Mucosa of descending colon (tissue), 3 donors: ENCODE results near the gene SETD1B. TPM values are rescaled to one million over a fixed set of nuclear protein-coding genes. Genes with fewer than 3 reads are reported as not detected.

Experiments used
- ATAC-seq: fragments of 200-7000 bp; cut with Tn5 transposase; one replicate; pipeline ENCODE4 v1.9.1; 2020; ENCODE audit warnings: mild to moderate bottlenecking, moderate library complexity
- DNase-seq, 3 donors: peaks; one replicate each; pipeline ENCODE4 v3.0.0-alpha.2; 2020
- H3K36me3 ChIP-seq: fragments of 200-600 bp; one replicate; pipeline ENCODE4 v1.8.0; 2021; ENCODE audit warnings: low read depth, mild to moderate bottlenecking
- H3K4me1 ChIP-seq: fragments of 200-600 bp; one replicate; pipeline ENCODE4 v1.8.0; 2021; ENCODE audit warnings: low read depth, mild to moderate bottlenecking
- H3K4me3 ChIP-seq: fragments of 200-600 bp; one replicate; pipeline ENCODE4 v1.8.0; 2021; ENCODE audit warnings: mild to moderate bottlenecking
- H3K9me3 ChIP-seq: fragments of 200-600 bp; one replicate; pipeline ENCODE4 v1.8.0; 2021; ENCODE audit warnings: mild to moderate bottlenecking
- CTCF ChIP-seq: fragments of 200-600 bp; IDR thresholded peaks from one replicate; pipeline ENCODE4 v1.8.0; 2022; ENCODE audit warnings: antibody characterized with exemption, mild to moderate bottlenecking
- intact Hi-C, 2 donors: fragments of 100-400 bp; cut with DNase I in 1 of 2; cut with micrococcal nuclease in 1 of 2; formaldehyde crosslinking; loops; one replicate each; pipeline versions ENCODE4 v1.11.0 to v1.11.1; 2022; cut with DNase I, micrococcal nuclease
- total RNA-seq, 3 donors: library from RNA; stranded (reverse); fragmentation: NEBNext Ultra II Directional in 2 of 3; extraction: Animal tissue kit (Norgen Biotek cat#: 25700) in 2 of 3; gene quantifications; one replicate each; pipeline versions ENCODE4 v1.2.1 to v1.2.4, GENCODE V29; 2021 to 2023
- donor health status: DM: no; HTN: no; CAD: no; lungs with moderate emphysema.
- donor health status: DM: no; HTN: no; CAD: no.
- donor health status: DM: no; HTN: yes; CAD: no.

The SETD1B gene
- total RNA-seq, 3 donors from 2014 or later = 23.8 to 38.3 (median 27.5) TPM

- H3K4me3 ChIP-seq = peak overlapping the region; percentile 59
- H3K9me3 ChIP-seq = no peaks in the 10 kb centered on the region
- ATAC-seq = peak; percentile 58
- peak; percentile 93 to 95 (median 95) for DNase-seq
- H3K36me3 ChIP-seq = peaks cover 3% of the 10 kb centered on the region
- intact Hi-C loops = no loop called here
- H3K4me1 ChIP-seq = peaks cover 41% of the 10 kb centered on the region
- TF ChIP-seq CTCF = no peak
Measured at GRCh38 chr12:121799842-121800693, 3.7 kb upstream of the SETD1B start.

- no peak for TF ChIP-seq CTCF
Measured at GRCh38 chr12:121800694-121801594, 2.9 kb upstream of the SETD1B start.

DNA sequence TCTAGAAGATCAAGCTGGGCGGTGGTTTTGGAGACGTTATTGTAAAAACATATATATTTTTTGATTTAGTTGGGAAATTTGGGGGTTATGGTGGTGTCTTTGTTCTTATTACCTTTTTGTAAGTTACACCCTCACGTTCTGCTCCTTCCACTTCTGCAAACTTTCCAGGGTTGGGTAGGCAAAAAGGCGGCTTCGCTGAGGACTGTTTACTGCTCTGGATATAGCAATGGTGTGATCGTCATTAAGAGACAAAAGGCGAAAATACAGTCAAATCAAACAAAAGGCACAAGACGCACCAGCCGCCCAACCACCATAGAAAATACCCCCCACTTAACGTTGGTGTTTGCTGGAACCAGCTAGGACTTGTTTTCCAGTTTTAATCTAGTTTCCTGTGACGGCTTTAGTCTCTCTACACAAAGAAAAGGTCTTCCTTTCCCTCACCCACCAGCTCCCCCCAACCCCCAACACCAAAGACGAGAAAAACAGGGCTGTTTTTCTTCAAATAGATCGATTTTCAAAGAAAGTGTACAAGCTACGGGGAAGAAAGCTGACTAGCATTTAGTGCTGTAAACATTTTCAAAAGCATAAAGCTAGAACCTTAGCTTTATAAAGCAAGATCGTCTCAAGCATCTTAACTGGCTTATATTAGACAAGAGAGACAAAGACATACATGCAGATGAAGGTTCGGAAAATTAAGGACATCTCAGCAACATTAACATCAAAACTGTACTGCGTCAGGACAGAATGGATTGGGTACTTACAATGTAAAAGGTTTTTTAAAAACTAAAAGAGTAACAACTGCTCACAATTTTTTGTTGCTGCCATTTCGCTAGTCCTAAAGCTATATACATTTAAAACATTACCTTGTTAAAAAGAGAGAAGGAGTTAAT lies 2.0 kb upstream of the SETD1B start:
- Histone ChIP-seq H3K4me1 (peaks cover 35% of the 10 kb centered on the region), H3K4me3 (peak overlapping the region; percentile 59), H3K36me3 (peaks cover 3% of the 10 kb centered on the region), H3K9me3 (no peaks in the 10 kb centered on the region)
- DNase-seq (peak in 2 of 3 donors; percentile 34 to 44), ATAC-seq (no peak)
- no peak for TF ChIP-seq CTCF
- intact Hi-C loops = no loop called here

More at GRCh38 chr12:121800694-121801594, 2.9 kb upstream of the SETD1B start:
- no peaks in the 10 kb centered on the region for H3K9me3 ChIP-seq
- H3K4me1 ChIP-seq = peaks cover 35% of the 10 kb centered on the region
- ATAC-seq (peak; percentile 5), DNase-seq (peak; percentile 81 to 90 (median 87))
- intact Hi-C loops = no loop called here
- peaks cover 3% of the 10 kb centered on the region for H3K36me3 ChIP-seq
- peak overlapping the region; percentile 59 for H3K4me3 ChIP-seq

DNA sequence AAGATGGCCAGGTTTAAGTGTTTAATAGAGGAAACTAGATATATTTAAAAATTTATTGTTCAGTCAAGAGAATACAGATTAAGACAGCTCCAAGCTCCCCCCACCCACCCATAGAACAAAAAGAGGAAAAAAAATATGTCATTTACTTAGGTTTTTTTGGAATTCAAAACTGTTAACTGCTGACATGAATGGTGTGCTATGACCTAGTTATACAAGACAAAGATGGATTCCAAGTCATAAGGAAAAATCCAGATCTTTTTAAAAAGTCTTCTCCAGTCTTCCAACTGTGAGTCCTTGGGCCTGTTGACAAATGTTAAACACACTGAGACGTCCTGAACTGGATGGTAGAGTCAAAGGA lies 1.3 kb upstream of the SETD1B start:
- TF ChIP-seq CTCF = no peak
- no peak for ATAC-seq

More for the DNA sequence above, 1.3 kb upstream of the SETD1B start:
- Histone ChIP-seq H3K9me3 (no peaks in the 10 kb centered on the region), H3K4me1 (peaks cover 34% of the 10 kb centered on the region), H3K4me3 (peak overlapping the region; percentile 57), H3K36me3 (no peaks in the 10 kb centered on the region)
- no peak for DNase-seq
- intact Hi-C loops = no loop called here
